ENCODE data around the gene OR5L1.

GRCh38 chr11:55847453-55847852 is 36.3 kb downstream of the OR5L1 start:
- no peak for TF ChIP-seq CTCF (IDR thresholded peaks at IDR 0.05)
- TF ChIP-seq ZFX (IDR thresholded peaks at IDR 0.05; ENCODE audit: borderline replicate concordance), result no peak

All from 22Rv1 (cell line).